Retinal pigment epithelial cell (primary cell): Measurements from ENCODE around the gene DPEP3.

Experiments
- DNase-seq: peaks from one replicate; pipeline ENCODE4 v3.0.0-alpha.2; 2010; ENCODE audit warnings: low read depth
- H3K4me3 ChIP-seq: 2 replicates; pipeline ENCODE4 v1.5.1; 2011; ENCODE audit warnings: mild to moderate bottlenecking, low read length, control low read depth, moderate library complexity
- CTCF ChIP-seq: conservative IDR thresholded peaks from 2 replicates; pipeline ENCODE4 v1.5.1; 2011; ENCODE audit warnings: low read depth, low read length, control low read depth, inconsistent platforms

The DPEP3 gene

GRCh38 chr16:67990018-67990386, 9.7 kb upstream of the DPEP3 start:
- TF ChIP-seq CTCF: no peak

GRCh38 chr16:67989322-67990017, 9.2 kb upstream of the DPEP3 start:
- DNase-seq: no peak
- H3K4me3 ChIP-seq: no peak overlapping the region
- no peak for TF ChIP-seq CTCF

More at GRCh38 chr16:67990018-67990386, 9.7 kb upstream of the DPEP3 start:
- no peak for DNase-seq
- H3K4me3 ChIP-seq: no peak overlapping the region

GRCh38 chr16:67988675-67989074, 8.4 kb upstream of the DPEP3 start:
- DNase-seq: no peak
- no peak for TF ChIP-seq CTCF
- H3K4me3 ChIP-seq: no peak overlapping the region

GRCh38 chr16:67987460-67988160, 7.3 kb upstream of the DPEP3 start:
- no peak for TF ChIP-seq CTCF
- H3K4me3 ChIP-seq: no peak overlapping the region
- no peak for DNase-seq

- no peak for DNase-seq
- no peak overlapping the region for H3K4me3 ChIP-seq
- TF ChIP-seq CTCF: no peak
These were observed 6.7 kb upstream of the DPEP3 start for GRCh38 chr16:67986949-67987348.

GRCh38 chr16:67982011-67982696, 1.9 kb upstream of the DPEP3 start:
- TF ChIP-seq CTCF: no peak

More at GRCh38 chr16:67982011-67982696, 1.9 kb upstream of the DPEP3 start:
- no peak for DNase-seq
- H3K4me3 ChIP-seq: no peak overlapping the region
